WTC11 (cell line): ENCODE measurements around the gene CCDC138. TPM values are rescaled to one million over a fixed set of nuclear protein-coding genes. Genes with fewer than 3 reads are reported as not detected.

Experiments used
- ATAC-seq: fragments of 200-7000 bp; cut with Tn5 transposase; 2 replicates; pipeline ENCODE4 v1.10.0; 2021; ENCODE audit warnings: mild to moderate bottlenecking, moderate library complexity
- CTCF ChIA-PET: fragments of 300-600 bp; sonication (Branson Sonifier 250); formaldehyde crosslinking; loops from one replicate; lab custom pipeline; 2021; ENCODE audit warnings: antibody characterized with exemption; lab: Charles Lee
- POLR2A ChIA-PET: fragments of 350-600 bp; sonication (Branson Sonifier 250); formaldehyde crosslinking; loops from one replicate; lab custom pipeline; 2021; ENCODE audit warnings: antibody characterized with exemption; lab: Charles Lee
- DNase-seq: peaks from one replicate; pipeline ENCODE4 v3.0.0; 2021; ENCODE audit warnings: low spot score
- H3K27ac Mint-ChIP-seq: 2 replicates; pipeline ENCODE4 v1.8.0; 2021; ENCODE audit warnings: mixed read lengths
- H3K27me3 Mint-ChIP-seq: 2 replicates; pipeline ENCODE4 v1.8.0; 2021; ENCODE audit warnings: low read depth, mild to moderate bottlenecking, moderate library complexity, mixed read lengths
- H3K36me3 Mint-ChIP-seq: 2 replicates; pipeline ENCODE4 v1.8.0; 2021; ENCODE audit warnings: mixed read lengths
- H3K4me1 Mint-ChIP-seq: 2 replicates; pipeline ENCODE4 v1.8.0; 2022; ENCODE audit warnings: mixed read lengths
- H3K4me3 Mint-ChIP-seq: 2 replicates; pipeline ENCODE4 v1.8.0; 2021; ENCODE audit warnings: mild to moderate bottlenecking, moderate library complexity, mixed read lengths
- H3K9me3 Mint-ChIP-seq: 2 replicates; pipeline ENCODE4 v1.8.0; 2021; ENCODE audit warnings: mixed read lengths
- ATF6 ChIP-seq: sonication (generic); formaldehyde crosslinking; IDR thresholded peaks from 2 replicates; pipeline ENCODE4 v1.8.1; 2023; ENCODE audit warnings: mild to moderate bottlenecking, missing genetic modification reagents
- E2F4 ChIP-seq: sonication (generic); formaldehyde crosslinking; IDR thresholded peaks from 2 replicates; pipeline ENCODE4 v1.8.1; 2022; ENCODE audit warnings: low read depth, mild to moderate bottlenecking, moderate library complexity, missing genetic modification reagents, borderline replicate concordance
- EMX1 ChIP-seq: fragments of 250-450 bp; sonication (Bioruptor Pico); IDR thresholded peaks from 2 replicates; pipeline ENCODE4 v1.8.0; 2021; ENCODE audit warnings: mild to moderate bottlenecking
- FOXJ3 ChIP-seq: sonication (generic); formaldehyde crosslinking; IDR thresholded peaks from 2 replicates; pipeline ENCODE4 v1.9.0; 2021; ENCODE audit warnings: missing genetic modification reagents, mild to moderate bottlenecking, borderline replicate concordance
- GRHL2 ChIP-seq: fragments of 250-450 bp; sonication (Bioruptor Pico); IDR thresholded peaks from 2 replicates; pipeline ENCODE4 v1.8.0; 2022; ENCODE audit warnings: mild to moderate bottlenecking, moderate library complexity; ENCODE audit not compliant: insufficient replicate concordance, severe bottlenecking
- JAZF1 ChIP-seq: fragments of 250-450 bp; sonication (Bioruptor Pico); IDR thresholded peaks from 2 replicates; pipeline ENCODE4 v1.9.0; 2021; ENCODE audit warnings: moderate library complexity, mild to moderate bottlenecking, inconsistent platforms
- KAT7 ChIP-seq: sonication (generic); formaldehyde crosslinking; IDR thresholded peaks from 2 replicates; pipeline ENCODE4 v1.8.1; 2023; ENCODE audit warnings: missing genetic modification reagents, mild to moderate bottlenecking, borderline replicate concordance
- MXD4 ChIP-seq: fragments of 250-450 bp; sonication (Bioruptor Pico); IDR thresholded peaks from 2 replicates; pipeline ENCODE4 v1.8.0; 2021; ENCODE audit warnings: mild to moderate bottlenecking, moderate library complexity, borderline replicate concordance
- NFYB ChIP-seq: sonication (generic); formaldehyde crosslinking; conservative IDR thresholded peaks from 2 replicates; pipeline ENCODE4 v1.8.0; 2022; ENCODE audit warnings: low read depth, missing genetic modification reagents
- PRDM15 ChIP-seq: sonication (generic); formaldehyde crosslinking; IDR thresholded peaks from 2 replicates; pipeline ENCODE4 v1.8.0; 2022; ENCODE audit warnings: missing genetic modification reagents
- RORB ChIP-seq: fragments of 250-450 bp; sonication (Bioruptor Pico); IDR thresholded peaks from 2 replicates; pipeline ENCODE4 v1.9.0; 2021; ENCODE audit warnings: mild to moderate bottlenecking
- SMAD3 ChIP-seq: sonication (generic); formaldehyde crosslinking; IDR thresholded peaks from 2 replicates; pipeline ENCODE4 v1.8.0; 2022; ENCODE audit warnings: missing genetic modification reagents, mild to moderate bottlenecking, borderline replicate concordance
- TCF7 ChIP-seq: sonication (generic); formaldehyde crosslinking; IDR thresholded peaks from 2 replicates; pipeline ENCODE4 v1.8.0; 2022; ENCODE audit warnings: mild to moderate bottlenecking, low read depth, missing genetic modification reagents, moderate library complexity
- ZNF121 ChIP-seq: sonication (generic); formaldehyde crosslinking; IDR thresholded peaks from 2 replicates; pipeline ENCODE4 v1.8.0; 2023; ENCODE audit warnings: missing genetic modification reagents
- ZNF219 ChIP-seq: sonication (generic); formaldehyde crosslinking; IDR thresholded peaks from 2 replicates; pipeline ENCODE4 v1.8.0; 2023; ENCODE audit warnings: missing genetic modification reagents, mild to moderate bottlenecking, borderline replicate concordance
- ZNF232 ChIP-seq: sonication (generic); formaldehyde crosslinking; IDR thresholded peaks from 2 replicates; pipeline ENCODE4 v1.8.0; 2022; ENCODE audit warnings: mild to moderate bottlenecking, missing genetic modification reagents
- ZNF281 ChIP-seq: sonication (generic); formaldehyde crosslinking; IDR thresholded peaks from 2 replicates; pipeline ENCODE4 v1.8.0; 2023; ENCODE audit warnings: mild to moderate bottlenecking, missing genetic modification reagents
- total RNA-seq: library from RNA; stranded (reverse); gene quantifications from 3 replicates; pipeline ENCODE4 v1.2.3, GENCODE V29; 2021

The CCDC138 gene
- total RNA-seq, 1 experiment from 2014 or later: 23.5 TPM

GRCh38 chr2:108916122-108916795 is 129.7 kb downstream of the CCDC138 start:
- POLR2A ChIA-PET: no interaction called here
- ATAC-seq (no peak), DNase-seq (no peak)
- CTCF ChIA-PET: interaction anchor here (1.3 to 2.5 kb wide), 2 partner anchors 28 to 85 kb away, joined by 4 to 8 read pairs; no protein-coding TSS in a partner anchor
- TF ChIP-seq NFYB (CRISPR knock-in tag) (no peak), MXD4 (CRISPR knock-in tag) (no peak), E2F4 (CRISPR knock-in tag) (no peak), SMAD3 (no peak), ATF6 (CRISPR knock-in tag) (no peak), GRHL2 (CRISPR knock-in tag) (no peak), ZNF219 (CRISPR knock-in tag) (no peak), ZNF281 (no peak), TCF7 (CRISPR knock-in tag) (no peak), JAZF1 (CRISPR knock-in tag) (no peak), ZNF232 (CRISPR knock-in tag) (no peak), RORB (CRISPR knock-in tag) (no peak), EMX1 (CRISPR knock-in tag) (no peak), KAT7 (no peak)
- Mint-ChIP-seq H3K27ac (no peak overlapping the region), H3K4me3 (no peak overlapping the region), H3K9me3 (no peaks in the 10 kb centered on the region), H3K27me3 (no peaks in the 10 kb centered on the region), H3K4me1 (no peaks in the 10 kb centered on the region), H3K36me3 (no peaks in the 10 kb centered on the region)

GRCh38 chr2:108916796-108917421 is 130.3 kb downstream of the CCDC138 start:
- POLR2A ChIA-PET: no interaction called here
- H3K9me3 Mint-ChIP-seq: no peaks in the 10 kb centered on the region
- TF ChIP-seq FOXJ3 (no peak), RORB (CRISPR knock-in tag) (no peak), PRDM15 (CRISPR knock-in tag) (no peak), ZNF121 (CRISPR knock-in tag) (no peak)
- no peak overlapping the region for H3K4me3 Mint-ChIP-seq
- H3K27ac Mint-ChIP-seq: no peak overlapping the region
- H3K4me1 Mint-ChIP-seq: no peaks in the 10 kb centered on the region
- no peaks in the 10 kb centered on the region for H3K36me3 Mint-ChIP-seq
- ATAC-seq (no peak), DNase-seq (no peak)
- H3K27me3 Mint-ChIP-seq: no peaks in the 10 kb centered on the region
- CTCF ChIA-PET: interaction anchor here (0.7 to 2.5 kb wide), 3 partner anchors 28 to 85 kb away, joined by 3 to 8 read pairs (median 4); partner anchors contain the start of gene EDAR
